ENCODE measurements around the gene TENT4A. TPM values are rescaled to one million over a fixed set of nuclear protein-coding genes. Genes with fewer than 3 reads are reported as not detected.
"Not testable (repeated sequence)": the region's sequence is repeated elsewhere in the genome, so short reads cannot be mapped to it uniquely, and the experiment has no call there.

TENT4A gene
- total and polyA plus RNA-seq, 2 experiments from 2014 or later = 6.8 to 14.1 TPM

- no peak for DNase-seq (ENCODE audit: low spot score)
- TF ChIP-seq CTCF (IDR thresholded peaks at IDR 0.05; ENCODE audit: poor library complexity) = no peak
- TF ChIP-seq EZH2phosphoT487 (IDR thresholded peaks at IDR 0.05; ENCODE audit: low read depth, severe bottlenecking, unreplicated experiment) = no peak
- TF ChIP-seq EZH2 (IDR thresholded peaks at IDR 0.05; ENCODE audit: borderline replicate concordance) = no peak
- H2AFZ ChIP-seq = no peak overlapping the region
- H3K4me2 ChIP-seq = no peak overlapping the region
- H3K36me3 ChIP-seq (replicated peaks; ENCODE audit: insufficient read depth, low read depth) = no peaks in the 10 kb centered on the region
- WGBS (ENCODE audit: low lambda C conversion rate, missing lambda C conversion rate) = 85% methylated on average over 12 of the region's 12 CpGs
- H3K27ac ChIP-seq = no peak overlapping the region
- no peaks in the 10 kb centered on the region for H3K79me2 ChIP-seq
- H3K9me3 ChIP-seq (ENCODE audit: low read depth) = no peaks in the 10 kb centered on the region
- H3K27me3 ChIP-seq = no peaks in the 10 kb centered on the region
- H4K20me1 ChIP-seq (ENCODE audit: insufficient read depth, poor library complexity, severe bottlenecking) = no peaks in the 10 kb centered on the region
- no peaks in the 10 kb centered on the region for H3K4me1 ChIP-seq (ENCODE audit: insufficient read depth)
- H3K9me2 ChIP-seq (replicated peaks; ENCODE audit: insufficient read depth) = no peaks in the 10 kb centered on the region
- H3K4me3 ChIP-seq = no peak overlapping the region
Measured at GRCh38 chr5:6768590-6769230, 55.5 kb downstream of the TENT4A start.

- no peak overlapping the region for H2AFZ ChIP-seq
- TF ChIP-seq EZH2 (IDR thresholded peaks at IDR 0.05; ENCODE audit: borderline replicate concordance) = no peak
- H3K9me2 ChIP-seq (replicated peaks; ENCODE audit: insufficient read depth) = no peaks in the 10 kb centered on the region
- no peaks in the 10 kb centered on the region for H3K79me2 ChIP-seq
- DNase-seq (ENCODE audit: low spot score) = no peak
- no peaks in the 10 kb centered on the region for H4K20me1 ChIP-seq (ENCODE audit: insufficient read depth, poor library complexity, severe bottlenecking)
- WGBS (ENCODE audit: low lambda C conversion rate, missing lambda C conversion rate) = 92% methylated on average over 11 of the region's 11 CpGs
- H3K27me3 ChIP-seq = no peaks in the 10 kb centered on the region
- H3K9me3 ChIP-seq (ENCODE audit: low read depth) = no peaks in the 10 kb centered on the region
- no peak overlapping the region for H3K27ac ChIP-seq
- H3K4me3 ChIP-seq = no peak overlapping the region
- no peaks in the 10 kb centered on the region for H3K36me3 ChIP-seq (replicated peaks; ENCODE audit: insufficient read depth, low read depth)
- H3K4me2 ChIP-seq = no peak overlapping the region
- no peaks in the 10 kb centered on the region for H3K4me1 ChIP-seq (ENCODE audit: insufficient read depth)
Measured at GRCh38 chr5:6770826-6771607, 57.8 kb downstream of the TENT4A start.

- H3K4me1 ChIP-seq (ENCODE audit: insufficient read depth) = no peaks in the 10 kb centered on the region
- H3K9me3 ChIP-seq (ENCODE audit: low read depth) = no peaks in the 10 kb centered on the region
- no peaks in the 10 kb centered on the region for H3K79me2 ChIP-seq
- no peaks in the 10 kb centered on the region for H3K27me3 ChIP-seq
- H3K4me2 ChIP-seq = no peak overlapping the region
- no peak for DNase-seq (ENCODE audit: low spot score)
- no peak overlapping the region for H3K27ac ChIP-seq
- H3K36me3 ChIP-seq (replicated peaks; ENCODE audit: insufficient read depth, low read depth) = no peaks in the 10 kb centered on the region
- no peaks in the 10 kb centered on the region for H4K20me1 ChIP-seq (ENCODE audit: insufficient read depth, poor library complexity, severe bottlenecking)
- no peak overlapping the region for H2AFZ ChIP-seq
- H3K4me3 ChIP-seq = no peak overlapping the region
- no peak for TF ChIP-seq EZH2phosphoT487 (IDR thresholded peaks at IDR 0.05; ENCODE audit: low read depth, severe bottlenecking, unreplicated experiment)
- no peak for TF ChIP-seq CTCF (IDR thresholded peaks at IDR 0.05; ENCODE audit: poor library complexity)
- no peak for TF ChIP-seq EZH2 (IDR thresholded peaks at IDR 0.05; ENCODE audit: borderline replicate concordance)
- 82% methylated on average over 11 of the region's 11 CpGs for WGBS (ENCODE audit: low lambda C conversion rate, missing lambda C conversion rate)
- H3K9me2 ChIP-seq (replicated peaks; ENCODE audit: insufficient read depth) = no peaks in the 10 kb centered on the region
Measured at GRCh38 chr5:6772886-6773285, 59.7 kb downstream of the TENT4A start.

GRCh38 chr5:6773342-6774035, 60.3 kb downstream of the TENT4A start:
- no peaks in the 10 kb centered on the region for H3K9me2 ChIP-seq (replicated peaks; ENCODE audit: insufficient read depth)
- DNase-seq (ENCODE audit: low spot score) = no peak
- H2AFZ ChIP-seq = no peak overlapping the region
- no peaks in the 10 kb centered on the region for H3K27me3 ChIP-seq
- 94% methylated on average over 23 of the region's 46 CpGs for WGBS (ENCODE audit: low lambda C conversion rate, missing lambda C conversion rate)
- H3K4me1 ChIP-seq (ENCODE audit: insufficient read depth) = no peaks in the 10 kb centered on the region
- TF ChIP-seq CTCF (IDR thresholded peaks at IDR 0.05; ENCODE audit: poor library complexity) = no peak
- no peak for TF ChIP-seq EZH2 (IDR thresholded peaks at IDR 0.05; ENCODE audit: borderline replicate concordance)
- TF ChIP-seq EZH2phosphoT487 (IDR thresholded peaks at IDR 0.05; ENCODE audit: low read depth, severe bottlenecking, unreplicated experiment) = no peak
- H4K20me1 ChIP-seq (ENCODE audit: insufficient read depth, poor library complexity, severe bottlenecking) = no peaks in the 10 kb centered on the region
- H3K27ac ChIP-seq = no peak overlapping the region
- H3K4me3 ChIP-seq = no peak overlapping the region
- no peaks in the 10 kb centered on the region for H3K9me3 ChIP-seq (ENCODE audit: low read depth)
- H3K4me2 ChIP-seq = no peak overlapping the region
- H3K79me2 ChIP-seq = no peaks in the 10 kb centered on the region
- H3K36me3 ChIP-seq (replicated peaks; ENCODE audit: insufficient read depth, low read depth) = no peaks in the 10 kb centered on the region

- DNase-seq (ENCODE audit: low spot score); H3K4me3 ChIP-seq; H3K27ac ChIP-seq; H2AFZ ChIP-seq; H3K4me2 ChIP-seq; H3K27me3 ChIP-seq; H3K36me3 ChIP-seq (replicated peaks; ENCODE audit: insufficient read depth, low read depth); H3K4me1 ChIP-seq (ENCODE audit: insufficient read depth); H4K20me1 ChIP-seq (ENCODE audit: insufficient read depth, poor library complexity, severe bottlenecking); H3K79me2 ChIP-seq; H3K9me2 ChIP-seq (replicated peaks; ENCODE audit: insufficient read depth); H3K9me3 ChIP-seq (ENCODE audit: low read depth): not testable (repeated sequence)
- 85% methylated on average over 7 of the region's 27 CpGs for WGBS (ENCODE audit: low lambda C conversion rate, missing lambda C conversion rate)
Measured at GRCh38 chr5:6774207-6774606, 61.0 kb downstream of the TENT4A start.

Measured in hepatocyte (in vitro differentiated cells).